Right lobe of liver (tissue), 6 donors: Measurements from ENCODE around the gene BAZ1B. TPM values are rescaled to one million over a fixed set of nuclear protein-coding genes. Genes with fewer than 3 reads are reported as not detected.

ENCODE experiments used
- ATAC-seq, 4 donors: fragments of 200-7000 bp; cut with Tn5 transposase; one replicate each; pipeline ENCODE4 v1.9.1; 2020; ENCODE audit warnings: mild to moderate bottlenecking in 4 of 4, moderate library complexity in 4 of 4
- DNase-seq, 3 donors: peaks; one replicate each; pipeline ENCODE4 v3.0.0-alpha.2; 2020
- H3K27ac ChIP-seq, 3 donors: fragments of 200-600 bp; one replicate each; pipeline ENCODE4 v1.8.0; 2022
- H3K27me3 ChIP-seq, 2 donors: fragments of 200-600 bp; one replicate each; pipeline ENCODE4 v1.8.0; 2022
- H3K36me3 ChIP-seq, 4 donors: fragments of 200-600 bp; sonication (generic) in 1 of 4; one replicate each; pipeline versions ENCODE4 v1.5.1 to v1.8.0; 2017 to 2022; ENCODE audit warnings: control low read depth in 1 of 4
- H3K4me1 ChIP-seq, 4 donors: fragments of 200-600 bp; sonication (generic) in 1 of 4; one replicate each; pipeline versions ENCODE4 v1.5.1 to v1.8.0; 2017 to 2022; ENCODE audit warnings: control low read depth in 1 of 4
- H3K4me3 ChIP-seq, 3 donors: fragments of 200-600 bp; one replicate each; pipeline ENCODE4 v1.8.0; 2022
- H3K9me3 ChIP-seq, 4 donors: fragments of 200-600 bp; sonication (generic) in 1 of 4; one replicate each; pipeline versions ENCODE4 v1.5.1 to v1.8.0; 2017 to 2022; ENCODE audit warnings: control low read depth in 1 of 4
- POLR2A ChIP-seq: fragments of 450-650 bp; IDR thresholded peaks from one replicate; pipeline ENCODE4 v1.6.1; 2017; ENCODE audit warnings: antibody characterized with exemption, mild to moderate bottlenecking
- WGBS: methylation state at CpG from one replicate; pipeline ENCODE4 v1.1.6; 2018; ENCODE audit warnings: low coverage, low lambda C conversion rate; ENCODE audit not compliant: insufficient coverage; ENCODE audit errors: missing lambda C conversion rate; 5-methylcytosine and 5-hydroxymethylcytosine counted together
- intact Hi-C, 2 donors: fragments of 100-400 bp; cut with DNase I; formaldehyde crosslinking; loops; one replicate each; pipeline versions ENCODE4 v1.11.2 to v1.14.1; 2022
- total RNA-seq, 6 experiments: library from RNA; depleted of rRNA in 2 of 6; stranded (reverse); fragments of >200 nt in 2 of 6; fragmentation: NEBNext Ultra II Directional in 3 of 6; extraction: Animal tissue kit (Norgen Biotek cat#: 25700) in 3 of 6; gene quantifications; one replicate each; pipeline versions ENCODE4 v1.1.0 to v1.2.4, GENCODE V29; 2016 to 2023
- TF ChIP-seq, protein P1 (sequence below), 4 donors: fragments of 200-600 bp in 3 of 4; fragments of 450-650 bp in 1 of 4; IDR thresholded peaks; one replicate each; pipeline versions ENCODE4 v1.5.1 to v1.8.0; 2016 to 2022; ENCODE audit warnings: antibody characterized with exemption in 4 of 4, mild to moderate bottlenecking in 2 of 4
- donor health status: DM: no; HTN: yes; CAD: no.
- donor health status: DM: no; HTN: no; CAD: no.
- donor health status: DM: no; HTN: no; CAD: no.
- donor health status: DM: no; HTN: yes; CAD: no.
- donor health status: DM: no; HTN: yes; CAD: no.

BAZ1B gene
- total RNA-seq, 6 experiments from 2014 or later: 19.3 to 26.2 (median 25.0) TPM

DNA sequence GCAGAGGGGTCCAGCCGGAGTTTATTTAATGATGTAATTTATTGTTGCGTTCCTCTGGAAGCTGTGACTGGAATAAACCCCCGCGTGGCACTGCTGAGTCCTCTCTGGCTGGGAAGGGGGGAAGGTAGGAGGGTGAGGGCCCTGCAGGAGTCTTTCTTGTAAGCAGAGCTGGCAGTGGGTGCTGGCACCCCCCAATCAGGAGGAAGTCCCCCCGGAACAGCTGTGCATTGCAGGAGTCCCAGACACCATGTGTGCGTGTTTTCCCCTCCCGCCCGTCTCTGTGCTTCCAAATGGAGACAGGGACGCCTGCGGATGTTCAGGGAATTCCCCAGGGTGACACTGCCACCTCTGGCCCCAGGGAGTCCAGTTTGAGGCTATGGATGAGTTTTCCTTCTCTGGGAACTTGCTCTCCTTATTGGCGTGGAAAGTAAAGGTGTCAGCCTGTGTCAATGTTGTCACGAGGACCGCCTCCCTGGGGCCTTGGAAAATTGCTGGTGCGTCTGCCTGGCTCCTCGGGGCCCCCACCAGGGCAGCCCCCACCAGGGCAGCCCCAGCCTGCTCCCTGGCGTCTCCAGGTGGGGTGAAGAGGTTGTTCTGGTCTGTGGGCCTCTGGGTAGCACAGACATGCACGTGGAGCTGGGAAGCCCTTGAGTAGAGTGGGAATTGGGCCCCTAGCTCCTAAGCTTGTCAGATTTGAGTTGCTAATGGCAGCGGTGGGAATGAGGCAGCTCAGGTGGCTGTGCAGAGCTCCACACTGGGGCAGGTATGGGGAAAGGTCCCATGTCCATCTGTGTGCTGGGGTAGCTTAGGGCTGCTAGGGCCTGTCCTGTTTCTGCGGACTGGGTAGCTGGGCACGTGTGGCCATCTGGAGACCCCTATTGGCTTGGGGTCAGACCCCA, 85.8 kb downstream of the BAZ1B start:
- intact Hi-C loops: loop anchor here in 1 of 2 donors (10.0 kb wide), 1 partner anchor 91 kb away; no protein-coding TSS in a partner anchor
- H3K4me1 ChIP-seq: no peaks in the 10 kb centered on the region
- ATAC-seq (peak; percentile 55 to 70 (median 58)), DNase-seq (peak in 1 of 3 donors; percentile 46)
- H3K36me3 ChIP-seq: peaks cover 0 to 13% (median 5%) of the 10 kb centered on the region in 4 donors
- H3K4me3 ChIP-seq: no peak overlapping the region
- TF ChIP-seq, protein P1, sequence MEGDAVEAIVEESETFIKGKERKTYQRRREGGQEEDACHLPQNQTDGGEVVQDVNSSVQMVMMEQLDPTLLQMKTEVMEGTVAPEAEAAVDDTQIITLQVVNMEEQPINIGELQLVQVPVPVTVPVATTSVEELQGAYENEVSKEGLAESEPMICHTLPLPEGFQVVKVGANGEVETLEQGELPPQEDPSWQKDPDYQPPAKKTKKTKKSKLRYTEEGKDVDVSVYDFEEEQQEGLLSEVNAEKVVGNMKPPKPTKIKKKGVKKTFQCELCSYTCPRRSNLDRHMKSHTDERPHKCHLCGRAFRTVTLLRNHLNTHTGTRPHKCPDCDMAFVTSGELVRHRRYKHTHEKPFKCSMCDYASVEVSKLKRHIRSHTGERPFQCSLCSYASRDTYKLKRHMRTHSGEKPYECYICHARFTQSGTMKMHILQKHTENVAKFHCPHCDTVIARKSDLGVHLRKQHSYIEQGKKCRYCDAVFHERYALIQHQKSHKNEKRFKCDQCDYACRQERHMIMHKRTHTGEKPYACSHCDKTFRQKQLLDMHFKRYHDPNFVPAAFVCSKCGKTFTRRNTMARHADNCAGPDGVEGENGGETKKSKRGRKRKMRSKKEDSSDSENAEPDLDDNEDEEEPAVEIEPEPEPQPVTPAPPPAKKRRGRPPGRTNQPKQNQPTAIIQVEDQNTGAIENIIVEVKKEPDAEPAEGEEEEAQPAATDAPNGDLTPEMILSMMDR (IDR thresholded peaks at IDR 0.05): peak in 3 of 4 donors; percentile 13 to 24 (median 21)
- no peak for TF ChIP-seq POLR2A
- no peaks in the 10 kb centered on the region for H3K27me3 ChIP-seq
- 39% methylated on average over 7 of the region's 20 CpGs for WGBS
- no peak overlapping the region for H3K27ac ChIP-seq
- no peaks in the 10 kb centered on the region for H3K9me3 ChIP-seq

DNA sequence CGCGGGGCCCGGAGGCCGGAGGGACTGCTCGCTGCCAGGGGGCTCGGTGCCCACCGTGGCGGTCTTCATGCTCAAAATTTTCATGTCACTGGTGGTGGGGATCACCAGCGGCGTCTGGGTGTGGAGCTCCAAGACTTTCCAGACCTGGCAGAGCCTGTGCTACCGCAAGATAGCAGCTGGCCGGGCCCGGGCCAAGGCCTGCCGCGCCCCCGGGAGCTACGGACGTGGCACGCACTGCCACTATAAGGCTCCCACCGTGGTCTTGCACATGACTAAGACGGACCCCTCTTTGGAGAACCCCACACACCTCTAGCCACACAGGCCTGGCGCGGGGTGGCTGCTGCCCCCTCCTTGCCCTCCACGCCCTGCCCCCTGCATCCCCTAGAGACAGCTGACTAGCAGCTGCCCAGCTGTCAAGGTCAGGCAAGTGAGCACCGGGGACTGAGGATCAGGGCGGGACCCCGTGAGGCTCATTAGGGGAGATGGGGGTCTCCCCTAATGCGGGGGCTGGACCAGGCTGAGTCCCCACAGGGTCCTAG, 86.6 kb downstream of the BAZ1B start:
- H3K4me1 ChIP-seq: no peaks in the 10 kb centered on the region
- peaks cover 0 to 6% (median under 1%) of the 10 kb centered on the region in 4 donors for H3K36me3 ChIP-seq
- ATAC-seq (no peak), DNase-seq (no peak)
- no peaks in the 10 kb centered on the region for H3K27me3 ChIP-seq
- H3K27ac ChIP-seq: no peak overlapping the region
- 74% methylated on average over 5 of the region's 28 CpGs for WGBS
- TF ChIP-seq, protein P1 (IDR thresholded peaks at IDR 0.05): no peak
- no peak for TF ChIP-seq POLR2A
- no peaks in the 10 kb centered on the region for H3K9me3 ChIP-seq
- no peak overlapping the region for H3K4me3 ChIP-seq
- intact Hi-C loops: loop anchor here in 1 of 2 donors (10.0 kb wide), 1 partner anchor 91 kb away; no protein-coding TSS in a partner anchor

DNA sequence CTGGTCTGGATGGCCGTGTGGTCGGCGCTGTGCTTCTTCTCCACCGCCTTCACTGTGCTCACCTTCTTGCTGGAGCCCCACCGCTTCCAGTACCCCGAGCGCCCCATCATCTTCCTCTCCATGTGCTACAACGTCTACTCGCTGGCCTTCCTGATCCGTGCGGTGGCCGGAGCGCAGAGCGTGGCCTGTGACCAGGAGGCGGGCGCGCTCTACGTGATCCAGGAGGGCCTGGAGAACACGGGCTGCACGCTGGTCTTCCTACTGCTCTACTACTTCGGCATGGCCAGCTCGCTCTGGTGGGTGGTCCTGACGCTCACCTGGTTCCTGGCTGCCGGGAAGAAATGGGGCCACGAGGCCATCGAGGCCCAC, 87.4 kb downstream of the BAZ1B start:
- ATAC-seq: no peak
- no peak for DNase-seq

DNA sequence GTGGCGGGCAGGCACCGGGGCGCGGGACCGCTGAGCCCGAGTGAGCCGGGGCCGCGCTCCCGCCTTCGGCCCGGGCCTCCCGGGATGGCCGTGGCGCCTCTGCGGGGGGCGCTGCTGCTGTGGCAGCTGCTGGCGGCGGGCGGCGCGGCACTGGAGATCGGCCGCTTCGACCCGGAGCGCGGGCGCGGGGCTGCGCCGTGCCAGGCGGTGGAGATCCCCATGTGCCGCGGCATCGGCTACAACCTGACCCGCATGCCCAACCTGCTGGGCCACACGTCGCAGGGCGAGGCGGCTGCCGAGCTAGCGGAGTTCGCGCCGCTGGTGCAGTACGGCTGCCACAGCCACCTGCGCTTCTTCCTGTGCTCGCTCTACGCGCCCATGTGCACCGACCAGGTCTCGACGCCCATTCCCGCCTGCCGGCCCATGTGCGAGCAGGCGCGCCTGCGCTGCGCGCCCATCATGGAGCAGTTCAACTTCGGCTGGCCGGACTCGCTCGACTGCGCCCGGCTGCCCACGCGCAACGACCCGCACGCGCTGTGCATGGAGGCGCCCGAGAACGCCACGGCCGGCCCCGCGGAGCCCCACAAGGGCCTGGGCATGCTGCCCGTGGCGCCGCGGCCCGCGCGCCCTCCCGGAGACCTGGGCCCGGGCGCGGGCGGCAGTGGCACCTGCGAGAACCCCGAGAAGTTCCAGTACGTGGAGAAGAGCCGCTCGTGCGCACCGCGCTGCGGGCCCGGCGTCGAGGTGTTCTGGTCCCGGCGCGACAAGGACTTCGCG, 88.0 kb downstream of the BAZ1B start:
- no peak for DNase-seq
- TF ChIP-seq POLR2A: no peak
- TF ChIP-seq, protein P1 (IDR thresholded peaks at IDR 0.05): no peak
- Histone ChIP-seq H3K4me1 (no peaks in the 10 kb centered on the region), H3K4me3 (peak overlapping the region in 1 of 3 donors; percentile 41), H3K27ac (no peak overlapping the region), H3K27me3 (no peaks in the 10 kb centered on the region), H3K9me3 (no peaks in the 10 kb centered on the region), H3K36me3 (peaks cover 0 to under 1% (median 0%) of the 10 kb centered on the region in 4 donors)
- intact Hi-C loops: loop anchor here in 1 of 2 donors (10.0 kb wide), 1 partner anchor 89 kb away; no protein-coding TSS in a partner anchor
- 33% methylated on average over 3 of the region's 110 CpGs for WGBS
- no peak for ATAC-seq

More for the DNA sequence above, 87.4 kb downstream of the BAZ1B start:
- TF ChIP-seq, protein P1 (IDR thresholded peaks at IDR 0.05): no peak
- TF ChIP-seq POLR2A: no peak
- H3K4me3 ChIP-seq: no peak overlapping the region
- intact Hi-C loops: loop anchor here in 1 of 2 donors (10.0 kb wide), 1 partner anchor 90 kb away; no protein-coding TSS in a partner anchor
- H3K9me3 ChIP-seq: no peaks in the 10 kb centered on the region
- no peaks in the 10 kb centered on the region for H3K27me3 ChIP-seq
- WGBS: no CpG with 5 or more reads among the region's 26 CpGs
- no peak overlapping the region for H3K27ac ChIP-seq
- no peaks in the 10 kb centered on the region for H3K4me1 ChIP-seq
- H3K36me3 ChIP-seq: peaks cover 0 to 1% (median 0%) of the 10 kb centered on the region in 4 donors
